T-cell (primary cell): ENCODE data around the gene SELENON. TPM values are rescaled to one million over a fixed set of nuclear protein-coding genes. Genes with fewer than 3 reads are reported as not detected.

Experiments
- ATAC-seq, 4 experiments: fragments of 200-7000 bp in 3 of 4; fragments of 150-1000 bp in 1 of 4; cut with Tn5 transposase; replicated peaks in 1 of 4; 1 replicate in 3 of 4; 2 replicates in 1 of 4; pipeline ENCODE4 v1.10.0; 2021; ENCODE audit warnings: moderate library complexity in 3 of 4, mild to moderate bottlenecking in 2 of 4, moderate number of reproducible peaks in 1 of 4
- CTCF ChIA-PET, 2 donors: fragments of 300-600 bp; sonication (Branson Sonifier 250); formaldehyde crosslinking; loops; one replicate each; lab custom pipeline; 2022; ENCODE audit warnings: antibody characterized with exemption in 2 of 2; lab: Charles Lee
- POLR2A ChIA-PET, 2 donors: fragments of 300-600 bp; sonication (Branson Sonifier 250); formaldehyde crosslinking; loops; one replicate each; lab custom pipeline; 2022; ENCODE audit warnings: antibody characterized with exemption in 2 of 2; lab: Charles Lee
- DNase-seq, 35 experiments: peaks; one replicate each; pipeline versions ENCODE4 v3.0.0 to v3.0.0-alpha.2; 2013 to 2023
- H3K27ac ChIP-seq: one replicate; pipeline ENCODE4 v1.5.1; 2013; ENCODE audit warnings: low read length
- H3K27me3 ChIP-seq, 2 experiments: replicated peaks in 1 of 2; 1 replicate in 1 of 2; 2 replicates in 1 of 2; pipeline versions ENCODE4 v1.6.1 to v1.7.0; 2013; ENCODE audit warnings: low read length in 1 of 2, mixed read lengths in 1 of 2; ENCODE audit not compliant: control insufficient read depth in 2 of 2, insufficient read depth in 2 of 2; ENCODE audit errors: extremely low read depth in 1 of 2
- H3K36me3 ChIP-seq, 2 donors: 1 replicate in 1 of 2; 2 replicates in 1 of 2; pipeline versions ENCODE4 v1.6.1 to v1.7.0; 2013; ENCODE audit warnings: low read length in 1 of 2; ENCODE audit not compliant: control insufficient read depth in 2 of 2, insufficient read depth in 1 of 2; ENCODE audit errors: extremely low read depth in 1 of 2
- H3K4me1 ChIP-seq, 2 experiments: 1 replicate in 1 of 2; 2 replicates in 1 of 2; pipeline versions ENCODE4 v1.6.1 to v1.7.0; 2013; ENCODE audit warnings: low read length in 2 of 2, mixed read lengths in 1 of 2; ENCODE audit not compliant: insufficient read depth in 2 of 2, control insufficient read depth in 1 of 2; ENCODE audit errors: extremely low read depth in 1 of 2
- H3K4me3 ChIP-seq, 2 donors: 1 replicate in 1 of 2; 2 replicates in 1 of 2; pipeline versions ENCODE4 v1.5.1 to v1.7.0; 2013; ENCODE audit warnings: mild to moderate bottlenecking in 2 of 2, low read length in 1 of 2, moderate library complexity in 1 of 2; ENCODE audit not compliant: control insufficient read depth in 1 of 2; ENCODE audit errors: extremely low read depth in 1 of 2
- H3K9me3 ChIP-seq: 2 replicates; pipeline ENCODE4 v1.7.0; 2013
- H3K27ac Mint-ChIP-seq, 2 donors: one replicate each; pipeline ENCODE4 v1.8.0; 2020 to 2021; ENCODE audit warnings: mild to moderate bottlenecking in 2 of 2, mixed read lengths in 2 of 2
- H3K27me3 Mint-ChIP-seq, 2 donors: one replicate each; pipeline ENCODE4 v1.8.0; 2021 to 2022; ENCODE audit warnings: mixed read lengths in 2 of 2
- H3K36me3 Mint-ChIP-seq: one replicate; pipeline ENCODE4 v1.8.0; 2021; ENCODE audit warnings: mixed read lengths
- H3K4me1 Mint-ChIP-seq, 3 donors: one replicate each; pipeline ENCODE4 v1.8.0; 2020 to 2022; ENCODE audit warnings: mixed read lengths in 3 of 3, mild to moderate bottlenecking in 1 of 3
- H3K4me3 Mint-ChIP-seq, 3 donors: one replicate each; pipeline ENCODE4 v1.8.0; 2020 to 2022; ENCODE audit warnings: mild to moderate bottlenecking in 3 of 3, mixed read lengths in 3 of 3, moderate library complexity in 3 of 3
- H3K9me3 Mint-ChIP-seq, 3 donors: one replicate each; pipeline ENCODE4 v1.8.0; 2020 to 2022; ENCODE audit warnings: mixed read lengths in 3 of 3
- WGBS: methylation state at CpG from one replicate; pipeline ENCODE4 v1.1.5; 2013; ENCODE audit warnings: missing lambda C conversion rate; ENCODE audit not compliant: insufficient coverage; 5-methylcytosine and 5-hydroxymethylcytosine counted together
- total RNA-seq, 35 experiments: library from RNA in 6 of 35; stranded (reverse) in 6 of 35; fragments of 120-200 nt in 1 of 35; gene quantifications; one replicate each; pipeline versions ENCODE4 v1.2.1 to v1.2.4 and lab custom pipeline; 2013 to 2026

Gene SELENON
- total RNA-seq, 5 donors from 2014 or later (not counting 1 experiment from before 2014, with no cell fraction given): 22.4 to 28.9 (median 25.9) TPM

DNA sequence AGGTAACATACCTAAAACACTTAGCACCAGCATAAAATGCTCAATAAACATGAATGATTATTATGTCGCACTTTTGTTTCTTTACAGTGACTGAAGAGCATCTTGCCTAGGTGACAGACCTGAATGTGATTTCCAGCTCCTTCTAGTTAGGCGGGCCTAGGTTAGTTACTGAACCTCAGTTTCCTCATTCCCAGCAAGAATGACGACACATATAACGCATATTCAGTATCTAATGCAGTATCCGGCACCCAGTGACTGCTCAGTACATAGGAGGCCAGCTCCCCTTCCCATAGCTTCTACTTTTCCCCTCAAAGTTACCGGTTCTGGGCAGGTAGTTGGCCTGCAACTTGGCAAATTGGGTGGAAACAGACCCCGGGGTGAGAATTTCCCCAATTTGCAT is 58.5 kb downstream of the SELENON start:
- H3K9me3 ChIP-seq: no peaks in the 10 kb centered on the region
- no peak for DNase-seq
- ChIA-PET CTCF (interaction anchor here in 1 of 2 donors (1.0 kb wide), 1 partner anchor 38 kb away, joined by 3 read pairs; no protein-coding TSS in a partner anchor), POLR2A (interaction anchor here in 1 of 2 donors (0.6 kb wide), 1 partner anchor 32 kb away, joined by 3 read pairs; no protein-coding TSS in a partner anchor)
- H3K27me3 Mint-ChIP-seq: no peaks in the 10 kb centered on the region
- peak overlapping the region in 1 of 2 donors; percentile 64 for H3K4me3 ChIP-seq
- no peak overlapping the region for H3K27ac Mint-ChIP-seq
- H3K4me1 ChIP-seq: peaks cover 2 to 22% of the 10 kb centered on the region in 2 experiments
- H3K27ac ChIP-seq: no peak overlapping the region
- 46% methylated on average over 5 of the region's 7 CpGs for WGBS
- no peaks in the 10 kb centered on the region for H3K36me3 ChIP-seq
- peaks cover 0 to 5% of the 10 kb centered on the region in 2 experiments for H3K27me3 ChIP-seq
- peaks cover 20 to 21% (median 21%) of the 10 kb centered on the region in 3 donors for H3K4me1 Mint-ChIP-seq
- H3K36me3 Mint-ChIP-seq: no peaks in the 10 kb centered on the region
- H3K4me3 Mint-ChIP-seq: peak overlapping the region; percentile 88 to 91 (median 89)
- ATAC-seq: no peak
- no peaks in the 10 kb centered on the region for H3K9me3 Mint-ChIP-seq

DNA sequence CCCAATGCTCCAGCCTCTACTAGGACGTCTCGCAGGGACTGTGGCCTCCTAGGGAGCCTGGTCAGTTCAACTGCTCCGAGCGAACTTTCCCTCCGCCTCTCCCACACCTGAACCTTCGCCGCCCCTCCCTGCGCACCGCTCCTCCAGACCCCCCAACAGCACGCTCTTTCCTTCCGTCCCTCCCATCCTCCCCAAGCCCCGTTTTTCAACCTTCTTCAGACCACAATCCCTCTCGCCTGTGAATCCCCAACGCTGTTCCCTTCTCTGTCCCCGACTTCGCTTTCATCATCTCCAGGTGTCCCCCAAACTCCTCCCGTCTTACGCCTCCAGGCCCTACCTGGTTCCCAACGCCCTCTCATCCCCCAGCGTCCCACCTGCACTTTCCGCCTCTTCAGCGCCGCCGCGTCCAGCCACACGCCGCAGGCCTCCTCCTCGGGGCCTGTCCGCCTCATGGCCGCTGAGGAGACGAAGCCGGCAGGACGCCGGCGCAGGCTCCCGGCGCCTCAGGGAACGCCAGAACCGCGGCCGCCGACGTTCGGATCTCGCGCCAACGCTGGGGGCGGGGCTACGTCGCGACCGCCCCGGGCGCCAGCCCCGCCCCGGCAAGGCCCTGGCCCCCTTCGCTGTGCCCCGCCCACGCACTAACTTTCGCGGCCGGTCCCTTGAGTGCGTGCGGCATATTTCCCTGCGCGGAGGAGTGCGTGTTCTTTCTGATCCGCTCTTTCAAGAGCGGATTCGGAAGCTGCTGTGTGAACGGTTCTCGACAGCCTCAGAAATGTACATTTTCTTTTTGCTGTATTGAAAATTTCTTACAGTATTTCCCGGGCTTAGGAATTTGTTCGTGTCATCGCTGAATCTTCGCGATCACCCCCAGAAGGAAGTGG is 59.2 kb downstream of the SELENON start, which contains the start of gene AUNIP:
Gene AUNIP, minus strand, starts transcription at position 552 of the 884 bp plus-strand sequence. Its CDS starts 100 bp downstream, at position 452.
- Mint-ChIP-seq H3K4me1 (peaks cover 20 to 21% (median 21%) of the 10 kb centered on the region in 3 donors), H3K4me3 (peak within 1 kb of the TSS; percentile 88 to 91 (median 89)), H3K9me3 (no peaks in the 10 kb centered on the region), H3K27ac (peak within 1 kb of the TSS; percentile 85 to 90), H3K27me3 (no peaks in the 10 kb centered on the region), H3K36me3 (no peaks in the 10 kb centered on the region)
- Histone ChIP-seq H3K4me3 (peak within 1 kb of the TSS; percentile 64 to 86), H3K4me1 (peaks cover 2 to 22% of the 10 kb centered on the region in 2 experiments), H3K36me3 (no peaks in the 10 kb centered on the region), H3K9me3 (no peaks in the 10 kb centered on the region), H3K27me3 (peaks cover 0 to 5% of the 10 kb centered on the region in 2 experiments), H3K27ac (peak within 1 kb of the TSS; percentile 74)
- ChIA-PET CTCF (interaction anchor here in 1 of 2 donors (1.0 kb wide), 1 partner anchor 39 kb away, joined by 3 read pairs; no protein-coding TSS in a partner anchor), POLR2A (interaction anchor here in 1 of 2 donors (0.6 kb wide), 1 partner anchor 32 kb away, joined by 3 read pairs; no protein-coding TSS in a partner anchor)
- 2% methylated on average over 77 of the region's 77 CpGs for WGBS
- ATAC-seq (peak; percentile 98 to 100 (median 100)), DNase-seq (peak; percentile 78 to 95 (median 86))

DNA sequence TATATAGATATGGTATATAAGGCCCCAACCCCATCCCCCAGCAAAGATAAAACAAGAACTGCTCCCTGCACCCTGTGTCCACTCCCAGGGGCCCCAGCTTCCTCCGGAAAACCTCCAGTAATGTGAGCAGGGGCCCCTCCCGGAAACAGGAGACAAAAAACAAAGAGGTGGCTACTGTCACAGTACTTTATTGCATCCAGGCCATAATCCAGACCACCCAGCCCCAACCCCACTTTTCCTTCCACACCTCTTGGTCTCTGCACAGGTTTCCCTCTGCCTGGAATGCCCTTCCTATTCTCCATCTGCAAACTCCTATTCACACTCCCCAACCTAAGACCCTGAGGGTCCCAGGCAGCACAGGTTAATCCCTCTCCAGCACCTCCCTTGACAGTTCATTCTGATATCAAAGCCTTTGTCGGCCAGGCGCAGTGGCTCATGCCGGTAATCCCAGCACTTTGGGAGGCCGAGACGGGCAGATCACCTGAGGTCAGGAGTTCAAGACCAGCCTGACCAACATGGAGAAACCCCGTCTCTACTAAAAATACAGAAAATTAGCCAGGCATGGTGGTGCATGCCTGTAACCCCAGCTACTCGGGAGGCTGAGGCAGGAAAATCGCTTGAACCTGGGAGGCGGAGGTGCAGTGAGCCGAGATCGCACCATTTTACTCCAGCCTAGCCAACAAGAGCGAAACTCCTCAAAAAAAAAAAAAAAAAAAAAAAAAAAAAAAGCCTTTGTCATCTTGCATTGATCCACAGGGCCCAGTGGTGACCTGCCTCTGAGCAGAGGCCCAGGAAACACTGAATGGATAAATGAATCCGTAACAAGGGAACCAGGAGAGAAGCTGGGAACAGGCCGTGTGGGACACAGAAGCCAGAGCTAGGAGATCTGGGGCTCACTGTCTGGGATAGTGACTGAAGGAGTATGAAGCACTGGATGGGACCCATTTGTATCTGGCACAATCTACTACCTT is 61.6 kb downstream of the SELENON start:
- H3K36me3 Mint-ChIP-seq: no peaks in the 10 kb centered on the region
- peaks cover 20 to 21% (median 21%) of the 10 kb centered on the region in 3 donors for H3K4me1 Mint-ChIP-seq
- H3K36me3 ChIP-seq: no peaks in the 10 kb centered on the region
- ChIA-PET POLR2A (no interaction called here), CTCF (no interaction called here)
- H3K27me3 Mint-ChIP-seq: no peaks in the 10 kb centered on the region
- H3K27me3 ChIP-seq: peaks cover 0 to 5% of the 10 kb centered on the region in 2 experiments
- H3K27ac ChIP-seq: no peak overlapping the region
- H3K9me3 ChIP-seq: no peaks in the 10 kb centered on the region
- H3K4me3 Mint-ChIP-seq: peak overlapping the region in 2 of 3 donors; percentile 15 to 88
- no peak for DNase-seq
- no peak overlapping the region for H3K4me3 ChIP-seq
- peak overlapping the region; percentile 24 to 60 for H3K27ac Mint-ChIP-seq
- WGBS: 76% methylated on average over 9 of the region's 16 CpGs
- H3K4me1 ChIP-seq: peaks cover 2 to 22% of the 10 kb centered on the region in 2 experiments
- no peaks in the 10 kb centered on the region for H3K9me3 Mint-ChIP-seq
- no peak for ATAC-seq

DNA sequence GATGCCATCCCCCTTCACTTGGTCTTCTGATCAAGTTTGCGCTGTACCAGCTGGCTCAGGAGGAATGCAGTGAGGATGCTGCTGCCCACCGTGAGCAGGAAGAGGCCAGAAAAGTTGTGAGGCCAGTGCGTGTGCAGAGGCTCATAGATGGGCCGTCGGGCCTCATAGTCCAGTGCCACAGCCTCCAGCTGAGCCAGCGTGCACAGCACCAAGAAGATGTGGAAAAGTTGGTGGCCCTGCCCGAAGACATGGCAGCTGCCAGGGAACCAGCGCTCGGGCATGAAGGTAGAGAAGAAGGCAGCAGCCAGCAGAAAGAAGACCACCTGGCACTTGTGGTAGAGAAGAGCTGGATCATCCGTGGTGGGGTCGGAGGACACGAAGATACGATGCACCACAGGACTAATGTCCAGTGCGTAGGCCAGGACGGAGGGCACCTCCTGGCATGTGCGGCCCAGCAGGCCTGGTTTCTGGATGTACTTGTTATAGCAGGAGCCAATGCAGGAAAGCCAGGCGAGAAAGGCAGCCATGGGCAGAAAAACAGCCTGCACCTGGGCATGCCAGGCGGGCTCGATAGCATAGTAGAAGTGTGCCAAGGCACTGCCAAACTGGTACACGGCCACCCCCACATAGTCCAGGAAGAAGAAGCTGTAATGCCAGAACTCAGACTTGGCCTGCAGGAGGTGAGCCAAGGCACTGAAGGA is 62.9 kb downstream of the SELENON start:
- no peak overlapping the region for H3K27ac Mint-ChIP-seq
- DNase-seq (no peak), ATAC-seq (no peak)
- Histone ChIP-seq H3K36me3 (no peaks in the 10 kb centered on the region), H3K9me3 (no peaks in the 10 kb centered on the region), H3K4me3 (no peak overlapping the region), H3K27ac (no peak overlapping the region), H3K4me1 (peaks cover 2 to 22% of the 10 kb centered on the region in 2 experiments), H3K27me3 (peaks cover 0 to 5% of the 10 kb centered on the region in 2 experiments)
- H3K36me3 Mint-ChIP-seq: no peaks in the 10 kb centered on the region
- no peaks in the 10 kb centered on the region for H3K27me3 Mint-ChIP-seq
- H3K4me3 Mint-ChIP-seq: no peak overlapping the region
- POLR2A ChIA-PET: no interaction called here
- 95% methylated on average over 19 of the region's 20 CpGs for WGBS
- H3K9me3 Mint-ChIP-seq: no peaks in the 10 kb centered on the region
- CTCF ChIA-PET: no interaction called here
- H3K4me1 Mint-ChIP-seq: peaks cover 20 to 21% (median 21%) of the 10 kb centered on the region in 3 donors

DNA sequence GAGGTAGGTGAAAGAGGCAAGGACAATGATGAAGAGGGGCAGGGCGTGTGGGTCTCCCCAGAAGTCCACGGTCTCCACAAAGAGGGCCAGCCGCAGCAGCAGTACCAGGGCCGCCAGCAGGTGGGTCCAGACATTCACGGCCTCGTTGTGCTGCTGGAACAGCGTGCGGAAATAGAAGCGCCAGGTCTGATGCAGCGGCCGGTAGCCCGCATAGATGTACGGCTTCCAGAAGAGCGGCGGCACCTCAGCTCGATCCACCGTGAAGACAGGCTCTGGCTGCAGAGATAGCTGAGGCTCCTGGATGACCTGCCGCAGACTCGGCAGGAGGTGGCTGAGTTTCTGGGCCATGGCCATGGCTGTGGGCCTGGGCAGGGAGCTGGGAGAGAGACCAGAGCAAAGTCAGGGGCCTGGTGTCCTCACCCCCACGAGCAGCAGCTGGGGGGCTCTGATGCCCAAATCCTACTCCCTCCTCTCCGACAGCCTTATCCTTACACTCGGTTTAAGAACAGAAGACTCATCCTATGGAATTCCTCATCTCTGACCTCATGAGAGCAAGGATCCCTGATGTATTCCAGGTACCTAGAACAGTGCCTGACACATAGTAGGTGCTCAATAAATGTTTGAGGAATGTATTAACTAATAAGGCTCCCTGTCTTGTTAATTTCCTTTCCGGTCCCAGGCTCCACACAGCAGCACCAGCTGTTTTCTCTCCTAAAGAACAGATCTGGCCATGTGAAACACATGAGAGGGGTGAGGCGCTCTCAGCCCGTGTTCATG is 63.7 kb downstream of the SELENON start:
- Mint-ChIP-seq H3K9me3 (no peaks in the 10 kb centered on the region), H3K4me1 (peaks cover 15 to 18% (median 18%) of the 10 kb centered on the region in 3 donors), H3K36me3 (no peaks in the 10 kb centered on the region), H3K27ac (no peak overlapping the region), H3K4me3 (no peak overlapping the region), H3K27me3 (no peaks in the 10 kb centered on the region)
- ChIA-PET POLR2A (no interaction called here), CTCF (no interaction called here)
- H3K36me3 ChIP-seq: no peaks in the 10 kb centered on the region
- no peak overlapping the region for H3K27ac ChIP-seq
- peaks cover 2 to 20% of the 10 kb centered on the region in 2 experiments for H3K4me1 ChIP-seq
- DNase-seq: no peak
- 91% methylated on average over 21 of the region's 25 CpGs for WGBS
- peaks cover 0 to 4% of the 10 kb centered on the region in 2 experiments for H3K27me3 ChIP-seq
- no peaks in the 10 kb centered on the region for H3K9me3 ChIP-seq
- H3K4me3 ChIP-seq: no peak overlapping the region
- ATAC-seq: no peak
